ENCODE measurements around the gene CELA2B.

CELA2B gene

DNA sequence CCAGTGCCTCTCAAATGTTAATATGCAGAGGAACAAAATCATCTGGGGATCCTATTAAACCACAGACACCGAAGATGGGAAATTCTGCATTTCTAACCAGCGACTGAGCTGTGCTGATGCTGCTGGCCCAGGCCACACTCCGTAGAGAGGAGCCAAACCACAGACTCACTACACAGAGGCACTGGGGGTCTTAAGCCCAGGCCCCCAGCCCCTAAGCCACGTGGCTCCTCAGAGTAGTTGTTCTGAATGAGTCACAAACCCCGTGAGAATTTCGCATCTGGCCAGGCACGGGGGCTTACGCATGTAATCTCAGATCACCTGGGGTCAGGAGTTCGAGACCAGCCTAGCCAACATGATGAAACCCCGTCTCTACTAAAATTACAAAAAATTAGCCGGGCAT lies 22.2 kb upstream of the CELA2B start:
- no peak for ATAC-seq
- TF ChIP-seq SNAI2 (CRISPR knock-in tag; IDR thresholded peaks at IDR 0.05) = no peak
- no peak for TF ChIP-seq ZC3H10 (CRISPR knock-in tag; IDR thresholded peaks at IDR 0.05)
- TF ChIP-seq ESRRG (CRISPR knock-in tag; IDR thresholded peaks at IDR 0.05) = no peak
- TF ChIP-seq, protein P1, sequence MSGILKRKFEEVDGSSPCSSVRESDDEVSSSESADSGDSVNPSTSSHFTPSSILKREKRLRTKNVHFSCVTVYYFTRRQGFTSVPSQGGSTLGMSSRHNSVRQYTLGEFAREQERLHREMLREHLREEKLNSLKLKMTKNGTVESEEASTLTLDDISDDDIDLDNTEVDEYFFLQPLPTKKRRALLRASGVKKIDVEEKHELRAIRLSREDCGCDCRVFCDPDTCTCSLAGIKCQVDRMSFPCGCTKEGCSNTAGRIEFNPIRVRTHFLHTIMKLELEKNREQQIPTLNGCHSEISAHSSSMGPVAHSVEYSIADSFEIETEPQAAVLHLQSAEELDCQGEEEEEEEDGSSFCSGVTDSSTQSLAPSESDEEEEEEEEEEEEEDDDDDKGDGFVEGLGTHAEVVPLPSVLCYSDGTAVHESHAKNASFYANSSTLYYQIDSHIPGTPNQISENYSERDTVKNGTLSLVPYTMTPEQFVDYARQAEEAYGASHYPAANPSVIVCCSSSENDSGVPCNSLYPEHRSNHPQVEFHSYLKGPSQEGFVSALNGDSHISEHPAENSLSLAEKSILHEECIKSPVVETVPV (CRISPR knock-in tag; IDR thresholded peaks at IDR 0.05) = no peak
- TF ChIP-seq, protein P2, sequence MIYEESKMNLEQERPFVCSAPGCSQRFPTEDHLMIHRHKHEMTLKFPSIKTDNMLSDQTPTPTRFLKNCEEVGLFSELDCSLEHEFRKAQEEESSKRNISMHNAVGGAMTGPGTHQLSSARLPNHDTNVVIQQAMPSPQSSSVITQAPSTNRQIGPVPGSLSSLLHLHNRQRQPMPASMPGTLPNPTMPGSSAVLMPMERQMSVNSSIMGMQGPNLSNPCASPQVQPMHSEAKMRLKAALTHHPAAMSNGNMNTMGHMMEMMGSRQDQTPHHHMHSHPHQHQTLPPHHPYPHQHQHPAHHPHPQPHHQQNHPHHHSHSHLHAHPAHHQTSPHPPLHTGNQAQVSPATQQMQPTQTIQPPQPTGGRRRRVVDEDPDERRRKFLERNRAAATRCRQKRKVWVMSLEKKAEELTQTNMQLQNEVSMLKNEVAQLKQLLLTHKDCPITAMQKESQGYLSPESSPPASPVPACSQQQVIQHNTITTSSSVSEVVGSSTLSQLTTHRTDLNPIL (CRISPR knock-in tag; IDR thresholded peaks at IDR 0.05; ENCODE audit: low read depth) = no peak
- TF ChIP-seq RARB (CRISPR knock-in tag; IDR thresholded peaks at IDR 0.05) = no peak
- TF ChIP-seq ZFP3 (CRISPR knock-in tag; IDR thresholded peaks at IDR 0.05) = no peak
- TF ChIP-seq PPARA (CRISPR knock-in tag; IDR thresholded peaks at IDR 0.05; ENCODE audit: borderline replicate concordance) = no peak
- TF ChIP-seq ZNF8 (CRISPR knock-in tag; IDR thresholded peaks at IDR 0.05) = no peak
- no peak for TF ChIP-seq TCF4 (CRISPR knock-in tag; IDR thresholded peaks at IDR 0.05; ENCODE audit: borderline replicate concordance)
- TF ChIP-seq ISL1 (CRISPR knock-in tag; IDR thresholded peaks at IDR 0.05) = no peak
- TF ChIP-seq, protein P3, sequence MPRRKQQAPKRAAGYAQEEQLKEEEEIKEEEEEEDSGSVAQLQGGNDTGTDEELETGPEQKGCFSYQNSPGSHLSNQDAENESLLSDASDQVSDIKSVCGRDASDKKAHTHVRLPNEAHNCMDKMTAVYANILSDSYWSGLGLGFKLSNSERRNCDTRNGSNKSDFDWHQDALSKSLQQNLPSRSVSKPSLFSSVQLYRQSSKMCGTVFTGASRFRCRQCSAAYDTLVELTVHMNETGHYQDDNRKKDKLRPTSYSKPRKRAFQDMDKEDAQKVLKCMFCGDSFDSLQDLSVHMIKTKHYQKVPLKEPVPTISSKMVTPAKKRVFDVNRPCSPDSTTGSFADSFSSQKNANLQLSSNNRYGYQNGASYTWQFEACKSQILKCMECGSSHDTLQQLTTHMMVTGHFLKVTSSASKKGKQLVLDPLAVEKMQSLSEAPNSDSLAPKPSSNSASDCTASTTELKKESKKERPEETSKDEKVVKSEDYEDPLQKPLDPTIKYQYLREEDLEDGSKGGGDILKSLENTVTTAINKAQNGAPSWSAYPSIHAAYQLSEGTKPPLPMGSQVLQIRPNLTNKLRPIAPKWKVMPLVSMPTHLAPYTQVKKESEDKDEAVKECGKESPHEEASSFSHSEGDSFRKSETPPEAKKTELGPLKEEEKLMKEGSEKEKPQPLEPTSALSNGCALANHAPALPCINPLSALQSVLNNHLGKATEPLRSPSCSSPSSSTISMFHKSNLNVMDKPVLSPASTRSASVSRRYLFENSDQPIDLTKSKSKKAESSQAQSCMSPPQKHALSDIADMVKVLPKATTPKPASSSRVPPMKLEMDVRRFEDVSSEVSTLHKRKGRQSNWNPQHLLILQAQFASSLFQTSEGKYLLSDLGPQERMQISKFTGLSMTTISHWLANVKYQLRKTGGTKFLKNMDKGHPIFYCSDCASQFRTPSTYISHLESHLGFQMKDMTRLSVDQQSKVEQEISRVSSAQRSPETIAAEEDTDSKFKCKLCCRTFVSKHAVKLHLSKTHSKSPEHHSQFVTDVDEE (CRISPR knock-in tag; IDR thresholded peaks at IDR 0.05) = no peak
- no peak for TF ChIP-seq ZNF70 (CRISPR knock-in tag; IDR thresholded peaks at IDR 0.05)
- TF ChIP-seq ZNF565 (CRISPR knock-in tag; conservative IDR thresholded peaks at IDR 0.05; ENCODE audit: low read depth) = no peak
- TF ChIP-seq CSDC2 (CRISPR knock-in tag; IDR thresholded peaks at IDR 0.05) = no peak

DNA sequence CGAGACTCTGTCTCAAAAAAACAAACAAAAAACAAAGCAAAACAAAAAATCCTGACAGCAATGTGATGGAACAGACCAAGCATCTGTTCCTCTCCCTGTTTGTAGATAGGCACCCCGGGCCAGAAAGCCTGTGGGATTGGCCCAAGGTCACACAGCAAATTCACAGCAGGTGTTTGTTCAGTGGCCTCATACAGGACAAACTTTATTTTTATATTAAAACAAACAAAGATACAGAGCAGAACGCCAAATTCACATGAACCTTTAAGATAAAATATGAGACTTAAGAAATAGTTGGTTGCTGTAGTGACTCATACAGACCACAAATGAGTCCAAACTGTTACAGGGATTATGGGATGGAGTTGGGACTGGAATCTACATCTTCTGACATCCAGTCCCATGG lies 21.6 kb upstream of the CELA2B start:
- no peak for TF ChIP-seq TCF4 (CRISPR knock-in tag; IDR thresholded peaks at IDR 0.05; ENCODE audit: borderline replicate concordance)
- TF ChIP-seq ISL1 (CRISPR knock-in tag; IDR thresholded peaks at IDR 0.05) = no peak
- TF ChIP-seq TOX (CRISPR knock-in tag; IDR thresholded peaks at IDR 0.05; ENCODE audit: borderline replicate concordance) = no peak
- no peak for TF ChIP-seq CSDC2 (CRISPR knock-in tag; IDR thresholded peaks at IDR 0.05)
- no peak for TF ChIP-seq ESRRG (CRISPR knock-in tag; IDR thresholded peaks at IDR 0.05)
- no peak for TF ChIP-seq ZC3H10 (CRISPR knock-in tag; IDR thresholded peaks at IDR 0.05)
- TF ChIP-seq, protein P1 (CRISPR knock-in tag; IDR thresholded peaks at IDR 0.05) = no peak
- TF ChIP-seq ARNTL (CRISPR knock-in tag; IDR thresholded peaks at IDR 0.05; ENCODE audit: borderline replicate concordance, low read depth) = no peak
- no peak for TF ChIP-seq ZFP3 (CRISPR knock-in tag; IDR thresholded peaks at IDR 0.05)
- TF ChIP-seq RARB (CRISPR knock-in tag; IDR thresholded peaks at IDR 0.05) = no peak
- TF ChIP-seq, protein P2 (CRISPR knock-in tag; IDR thresholded peaks at IDR 0.05; ENCODE audit: low read depth) = no peak
- ATAC-seq = peak; percentile 49; the same call in 2 of the 3 replicates

DNA sequence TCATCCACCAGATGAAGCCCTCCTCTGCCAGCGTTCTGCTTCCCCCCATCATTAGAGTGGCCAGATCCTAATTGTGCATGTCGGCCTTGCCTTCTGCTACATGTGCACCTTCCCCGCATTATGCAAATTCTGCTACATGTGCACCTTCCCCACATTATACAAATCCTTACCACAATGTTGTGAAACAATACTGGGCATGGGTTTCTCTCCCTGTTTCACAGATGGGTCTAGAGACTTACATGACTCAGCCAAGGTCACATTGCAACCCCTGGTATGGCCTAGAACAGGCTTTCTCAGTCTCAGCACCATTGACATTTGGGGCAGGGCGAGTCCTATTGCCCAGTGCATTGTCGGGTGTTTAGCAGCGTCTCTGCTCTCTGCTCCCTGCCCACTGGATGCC lies 20.4 kb upstream of the CELA2B start:
- ATAC-seq = no peak
- TF ChIP-seq SNAI2 (CRISPR knock-in tag; IDR thresholded peaks at IDR 0.05) (no peak), TOX (CRISPR knock-in tag; IDR thresholded peaks at IDR 0.05; ENCODE audit: borderline replicate concordance) (no peak), GLIS3 (CRISPR knock-in tag; IDR thresholded peaks at IDR 0.05) (no peak), ISL1 (CRISPR knock-in tag; IDR thresholded peaks at IDR 0.05) (no peak), TCF4 (CRISPR knock-in tag; IDR thresholded peaks at IDR 0.05; ENCODE audit: borderline replicate concordance) (no peak), OSR1 (CRISPR knock-in tag; IDR thresholded peaks at IDR 0.05) (no peak), ZFP30 (CRISPR knock-in tag; IDR thresholded peaks at IDR 0.05) (no peak), ESRRG (CRISPR knock-in tag; IDR thresholded peaks at IDR 0.05) (no peak), ARNTL (CRISPR knock-in tag; IDR thresholded peaks at IDR 0.05; ENCODE audit: borderline replicate concordance, low read depth) (no peak), RARB (CRISPR knock-in tag; IDR thresholded peaks at IDR 0.05) (no peak), ZNF8 (CRISPR knock-in tag; IDR thresholded peaks at IDR 0.05) (no peak), ZFP3 (CRISPR knock-in tag; IDR thresholded peaks at IDR 0.05) (no peak)
- TF ChIP-seq, protein P4, sequence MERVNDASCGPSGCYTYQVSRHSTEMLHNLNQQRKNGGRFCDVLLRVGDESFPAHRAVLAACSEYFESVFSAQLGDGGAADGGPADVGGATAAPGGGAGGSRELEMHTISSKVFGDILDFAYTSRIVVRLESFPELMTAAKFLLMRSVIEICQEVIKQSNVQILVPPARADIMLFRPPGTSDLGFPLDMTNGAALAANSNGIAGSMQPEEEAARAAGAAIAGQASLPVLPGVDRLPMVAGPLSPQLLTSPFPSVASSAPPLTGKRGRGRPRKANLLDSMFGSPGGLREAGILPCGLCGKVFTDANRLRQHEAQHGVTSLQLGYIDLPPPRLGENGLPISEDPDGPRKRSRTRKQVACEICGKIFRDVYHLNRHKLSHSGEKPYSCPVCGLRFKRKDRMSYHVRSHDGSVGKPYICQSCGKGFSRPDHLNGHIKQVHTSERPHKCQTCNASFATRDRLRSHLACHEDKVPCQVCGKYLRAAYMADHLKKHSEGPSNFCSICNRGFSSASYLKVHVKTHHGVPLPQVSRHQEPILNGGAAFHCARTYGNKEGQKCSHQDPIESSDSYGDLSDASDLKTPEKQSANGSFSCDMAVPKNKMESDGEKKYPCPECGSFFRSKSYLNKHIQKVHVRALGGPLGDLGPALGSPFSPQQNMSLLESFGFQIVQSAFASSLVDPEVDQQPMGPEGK (CRISPR knock-in tag; IDR thresholded peaks at IDR 0.05; ENCODE audit: borderline replicate concordance) = no peak
- TF ChIP-seq, protein P3 (CRISPR knock-in tag; IDR thresholded peaks at IDR 0.05) = no peak
